IMR-90 (cell line): Measurements from ENCODE around the gene PRR20D. TPM values are rescaled to one million over a fixed set of nuclear protein-coding genes. Genes with fewer than 3 reads are reported as not detected.
"Not testable (repeated sequence)": the region's sequence is repeated elsewhere in the genome, so short reads cannot be mapped to it uniquely, and the experiment has no call there.

Source experiments
- ATAC-seq: fragments of 200-7000 bp; cut with Tn5 transposase; 2 replicates; pipeline ENCODE4 v1.9.1; 2020; ENCODE audit warnings: low read depth, mild to moderate bottlenecking, moderate library complexity
- BruUV-seq: library from RNA; stranded (reverse); fragments of 400-500 nt; replicated peaks from 2 replicates; lab custom pipeline; 2021; lab: Mats Ljungman, UMichigan
- CTCF ChIA-PET: fragments of 300-600 bp; formaldehyde crosslinking; extraction: SDS; loops from one replicate; lab custom pipeline; 2021; ENCODE audit warnings: antibody characterized with exemption; lab: Yijun Ruan, JAX
- POLR2A ChIA-PET: fragments of 300-600 bp; sonication (Branson Sonifier 250); formaldehyde crosslinking; loops from one replicate; lab custom pipeline; 2022; ENCODE audit warnings: antibody characterized with exemption; ENCODE audit not compliant: unreplicated experiment; lab: Charles Lee
- DNase-seq: peaks from one replicate; pipeline ENCODE4 v3.0.0; 2013
- H2AFZ ChIP-seq: replicated peaks from 2 replicates; pipeline ENCODE3; 2013; ENCODE audit warnings: low read length, mild to moderate bottlenecking; ENCODE audit not compliant: poor library complexity
- H2AK5ac ChIP-seq: 2 replicates; pipeline ENCODE4 v1.6.1; 2013; ENCODE audit warnings: low read depth, low read length, inconsistent platforms
- H2AK9ac ChIP-seq: replicated peaks from 2 replicates; pipeline ENCODE3; 2013; ENCODE audit warnings: mild to moderate bottlenecking, low read depth, low read length, moderate library complexity; ENCODE audit not compliant: poor library complexity
- H2BK120ac ChIP-seq: 2 replicates; pipeline ENCODE4 v1.6.1; 2013; ENCODE audit warnings: low read depth, low read length, inconsistent platforms
- H2BK15ac ChIP-seq: 3 replicates; pipeline ENCODE4 v1.6.1; 2013; ENCODE audit warnings: low read depth, low read length, inconsistent platforms
- H2BK20ac ChIP-seq: 2 replicates; pipeline ENCODE4 v1.6.1; 2013; ENCODE audit warnings: low read depth, mild to moderate bottlenecking, inconsistent platforms, low read length, moderate library complexity
- H2BK5ac ChIP-seq: 2 replicates; pipeline ENCODE4 v1.6.1; 2013; ENCODE audit warnings: mild to moderate bottlenecking, low read depth, low read length, inconsistent platforms; ENCODE audit not compliant: poor library complexity, severe bottlenecking
- H3K14ac ChIP-seq: replicated peaks from 2 replicates; pipeline ENCODE4 v1.6.1; 2013; ENCODE audit warnings: low read depth, low read length, inconsistent platforms
- H3K18ac ChIP-seq: 2 replicates; pipeline ENCODE4 v1.6.1; 2013; ENCODE audit warnings: low read depth, low read length, control low read depth
- H3K23ac ChIP-seq: 2 replicates; pipeline ENCODE4 v1.6.1; 2013; ENCODE audit warnings: low read depth, low read length, inconsistent platforms
- H3K27ac ChIP-seq: 2 replicates; pipeline ENCODE4 v1.5.1; 2013; ENCODE audit warnings: mild to moderate bottlenecking, control low read depth, low read length; ENCODE audit not compliant: insufficient read depth
- H3K27me3 ChIP-seq: 2 replicates; pipeline ENCODE4 v1.6.1; 2013; ENCODE audit warnings: low read length; ENCODE audit not compliant: control insufficient read depth, insufficient read depth
- H3K36me3 ChIP-seq: 2 replicates; pipeline ENCODE4 v1.6.1; 2013; ENCODE audit warnings: low read length, mixed read lengths; ENCODE audit not compliant: control insufficient read depth, insufficient read depth
- H3K4ac ChIP-seq: 2 replicates; pipeline ENCODE4 v1.6.1; 2013; ENCODE audit warnings: low read depth, low read length, inconsistent platforms
- H3K4me1 ChIP-seq: 2 replicates; pipeline ENCODE4 v1.6.1; 2013; ENCODE audit warnings: low read length, mixed read lengths; ENCODE audit not compliant: control insufficient read depth, insufficient read depth
- H3K4me2 ChIP-seq: 2 replicates; pipeline ENCODE4 v1.6.1; 2013; ENCODE audit warnings: low read depth, mild to moderate bottlenecking, control low read depth, low read length, moderate library complexity
- H3K4me3 ChIP-seq: 2 replicates; pipeline ENCODE4 v1.5.1; 2013; ENCODE audit warnings: low read depth, mild to moderate bottlenecking, control low read depth, low read length, moderate library complexity; ENCODE audit not compliant: insufficient read depth
- H3K56ac ChIP-seq: 2 replicates; pipeline ENCODE4 v1.6.1; 2013; ENCODE audit warnings: low read length, inconsistent platforms; ENCODE audit not compliant: insufficient read depth; ENCODE audit errors: extremely low read depth
- H3K79me1 ChIP-seq, 2 experiments: 2 replicates each; pipeline ENCODE4 v1.6.1; 2013; ENCODE audit warnings: low read length in 2 of 2, inconsistent platforms in 1 of 2, low read depth in 1 of 2
- H3K9ac ChIP-seq: 2 replicates; pipeline ENCODE4 v1.6.1; 2013; ENCODE audit warnings: low read depth, low read length, control low read depth
- H3K9me1 ChIP-seq: 2 replicates; pipeline ENCODE4 v1.6.1; 2013; ENCODE audit warnings: low read length, inconsistent platforms; ENCODE audit not compliant: insufficient read depth
- H3K9me3 ChIP-seq: 2 replicates; pipeline ENCODE4 v1.6.1; 2013; ENCODE audit warnings: low read length; ENCODE audit not compliant: control insufficient read depth, insufficient read depth
- H4K20me1 ChIP-seq: 2 replicates; pipeline ENCODE4 v1.6.1; 2013; ENCODE audit warnings: low read length, inconsistent platforms; ENCODE audit not compliant: insufficient read depth
- H4K5ac ChIP-seq: 2 replicates; pipeline ENCODE4 v1.6.1; 2013; ENCODE audit warnings: mild to moderate bottlenecking, low read depth, low read length, control low read depth
- H4K8ac ChIP-seq, 2 experiments: 2 replicates each; pipeline ENCODE4 v1.6.1; 2013; ENCODE audit warnings: low read depth in 2 of 2, low read length in 2 of 2, control low read depth in 1 of 2, inconsistent platforms in 1 of 2
- H4K91ac ChIP-seq: 2 replicates; pipeline ENCODE4 v1.6.1; 2013; ENCODE audit warnings: low read depth, low read length, inconsistent platforms; ENCODE audit not compliant: insufficient read depth
- WGBS, 2 experiments: methylation state at CpG; one replicate each; pipeline versions ENCODE4 v1.1.5 to v1.1.7; 2013; ENCODE audit warnings: missing lambda C conversion rate in 2 of 2; ENCODE audit not compliant: insufficient read length in 1 of 2; ENCODE audit errors: extremely low coverage in 2 of 2; 5-methylcytosine and 5-hydroxymethylcytosine counted together
- dilution Hi-C: fragments of 300-500 bp; cut with HindIII; formaldehyde crosslinking; loops from one replicate; pipeline ENCODE4 v1.14.3; 2018; ENCODE audit warnings: low sequenced_read_pairs; ENCODE audit not compliant: unreplicated experiment
- in situ Hi-C: fragments of 300-500 bp; cut with MboI; formaldehyde crosslinking; loops from 3 replicates; pipeline ENCODE4 v1.14.3; 2019; ENCODE audit warnings: low sequenced_read_pairs, inconsistent platforms, mixed read lengths
- intact Hi-C: fragments of 100-400 bp; cut with micrococcal nuclease; formaldehyde crosslinking; loops from 2 replicates; pipeline ENCODE4 v1.10.0; 2022
- polyA plus RNA-seq, 3 experiments: library from polyadenylated mRNA; depleted of rRNA; stranded (reverse); fragments of >200 nt; gene quantifications; 2 replicates each; pipeline ENCODE4 v1.2.3, GENCODE V29; 2012; ENCODE audit warnings: low replicate concordance in 1 of 3
- total RNA-seq: library from RNA; depleted of rRNA; stranded (reverse); fragments of >200 nt; gene quantifications from 2 replicates; pipeline ENCODE4 v1.2.3, GENCODE V29; 2012

The PRR20D gene
- total and polyA plus RNA-seq, 2 of the 4 experiments (the other 2 are of a cell fraction), result not detected

GRCh38 chr13:57166897-57167296 is 6.5 kb downstream of the PRR20D start, which contains the start of gene PRR20E:
Gene PRR20E (plus strand): TSS chr13:57167197. CDS start chr13:57167584, 387 bp downstream.
- H3K9ac ChIP-seq, H3K4me3 ChIP-seq, H3K4ac ChIP-seq, H3K36me3 ChIP-seq, H3K79me1 ChIP-seq, H3K23ac ChIP-seq, dilution Hi-C loops, ATAC-seq, H2BK15ac ChIP-seq, H3K18ac ChIP-seq, H3K4me2 ChIP-seq, DNase-seq, H3K9me1 ChIP-seq, in situ Hi-C loops, H2BK120ac ChIP-seq, H2AK9ac ChIP-seq, H4K5ac ChIP-seq, H4K20me1 ChIP-seq, CTCF ChIA-PET, H4K8ac ChIP-seq, POLR2A ChIA-PET, H2BK5ac ChIP-seq, H3K27me3 ChIP-seq, intact Hi-C loops, H3K27ac ChIP-seq, H2BK20ac ChIP-seq, H2AFZ ChIP-seq, H2AK5ac ChIP-seq, H3K56ac ChIP-seq, H3K14ac ChIP-seq, BruUV-seq, H4K91ac ChIP-seq, H3K4me1 ChIP-seq, H3K9me3 ChIP-seq: not testable (repeated sequence)
- no CpG with 5 or more reads among the region's 22 CpGs for WGBS, 2 experiments
